Ovary (tissue), 3 donors: ENCODE data around the gene NOTCH4.

Source experiments
- POLR2A ChIP-seq: fragments of 450-650 bp; IDR thresholded peaks from one replicate; pipeline ENCODE4 v1.6.1; 2017; ENCODE audit warnings: antibody characterized with exemption, mild to moderate bottlenecking, moderate library complexity
- TF ChIP-seq, protein P1 (sequence below), 3 donors: fragments of 450-650 bp in 2 of 3; fragments of 200-600 bp in 1 of 3; IDR thresholded peaks; one replicate each; pipeline versions ENCODE4 v1.5.1 to v1.8.0; 2016 to 2022; ENCODE audit warnings: antibody characterized with exemption in 3 of 3, mild to moderate bottlenecking in 1 of 3
- donor health status: DM: no; HTN: no; CAD: no.

DNA sequence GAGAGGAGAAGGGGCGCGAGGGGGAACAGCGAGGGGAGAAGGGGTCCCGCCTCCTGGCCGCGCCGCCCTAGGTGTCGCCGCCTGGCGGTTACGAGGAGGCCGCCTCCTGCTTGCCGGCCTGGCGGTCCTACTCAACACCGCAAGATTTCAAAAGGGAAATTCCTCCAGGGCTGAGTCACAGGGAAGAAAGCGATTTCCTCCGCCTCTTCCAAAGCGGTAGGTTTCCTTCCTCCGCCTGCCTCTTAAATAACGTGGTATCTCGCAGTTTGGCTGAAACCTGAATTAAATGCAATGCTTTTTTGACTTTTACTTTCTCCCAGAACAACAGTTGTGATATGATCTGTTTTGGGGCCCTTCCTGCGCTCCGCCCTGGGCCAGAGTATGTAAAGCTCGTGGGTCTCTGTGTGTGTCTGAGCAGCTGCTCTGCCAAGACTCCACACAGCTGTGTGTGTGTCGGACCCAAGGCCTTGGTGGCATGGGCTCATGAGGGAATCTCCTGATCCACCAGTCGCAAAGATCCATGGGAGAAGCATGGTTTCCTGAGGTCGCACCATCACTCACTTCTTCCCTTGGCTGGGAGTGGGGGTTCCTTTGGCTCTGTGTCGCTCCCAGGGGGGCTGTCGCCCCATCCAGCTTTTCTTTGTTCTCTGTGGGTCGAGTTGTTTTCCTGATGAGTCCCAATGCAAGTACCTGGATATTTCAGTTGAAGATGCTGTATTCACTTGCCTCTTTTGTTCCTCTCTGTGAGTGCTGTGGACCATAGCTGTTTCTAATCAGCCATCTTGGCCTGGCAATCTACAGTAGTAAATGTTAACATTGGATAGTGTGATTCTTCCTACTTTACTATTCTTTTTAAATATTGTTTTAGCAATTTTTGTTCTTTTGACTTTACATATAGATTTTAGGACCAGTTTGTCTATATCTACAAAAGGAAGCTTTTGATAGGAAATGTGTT lies 31.6 kb upstream of the NOTCH4 start:
- TF ChIP-seq, protein P1, sequence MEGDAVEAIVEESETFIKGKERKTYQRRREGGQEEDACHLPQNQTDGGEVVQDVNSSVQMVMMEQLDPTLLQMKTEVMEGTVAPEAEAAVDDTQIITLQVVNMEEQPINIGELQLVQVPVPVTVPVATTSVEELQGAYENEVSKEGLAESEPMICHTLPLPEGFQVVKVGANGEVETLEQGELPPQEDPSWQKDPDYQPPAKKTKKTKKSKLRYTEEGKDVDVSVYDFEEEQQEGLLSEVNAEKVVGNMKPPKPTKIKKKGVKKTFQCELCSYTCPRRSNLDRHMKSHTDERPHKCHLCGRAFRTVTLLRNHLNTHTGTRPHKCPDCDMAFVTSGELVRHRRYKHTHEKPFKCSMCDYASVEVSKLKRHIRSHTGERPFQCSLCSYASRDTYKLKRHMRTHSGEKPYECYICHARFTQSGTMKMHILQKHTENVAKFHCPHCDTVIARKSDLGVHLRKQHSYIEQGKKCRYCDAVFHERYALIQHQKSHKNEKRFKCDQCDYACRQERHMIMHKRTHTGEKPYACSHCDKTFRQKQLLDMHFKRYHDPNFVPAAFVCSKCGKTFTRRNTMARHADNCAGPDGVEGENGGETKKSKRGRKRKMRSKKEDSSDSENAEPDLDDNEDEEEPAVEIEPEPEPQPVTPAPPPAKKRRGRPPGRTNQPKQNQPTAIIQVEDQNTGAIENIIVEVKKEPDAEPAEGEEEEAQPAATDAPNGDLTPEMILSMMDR (IDR thresholded peaks at IDR 0.05): peak; percentile 51 to 65 (median 64)
- no peak for TF ChIP-seq POLR2A
